Measurements from ENCODE around the gene SHANK2.

Gene SHANK2

GRCh38 chr11:71215425-71215965 lies 36.9 kb downstream of the SHANK2 start:
- DNase-seq, result no peak

GRCh38 chr11:71214553-71215424 lies 37.6 kb downstream of the SHANK2 start:
- no peak for DNase-seq

DNA sequence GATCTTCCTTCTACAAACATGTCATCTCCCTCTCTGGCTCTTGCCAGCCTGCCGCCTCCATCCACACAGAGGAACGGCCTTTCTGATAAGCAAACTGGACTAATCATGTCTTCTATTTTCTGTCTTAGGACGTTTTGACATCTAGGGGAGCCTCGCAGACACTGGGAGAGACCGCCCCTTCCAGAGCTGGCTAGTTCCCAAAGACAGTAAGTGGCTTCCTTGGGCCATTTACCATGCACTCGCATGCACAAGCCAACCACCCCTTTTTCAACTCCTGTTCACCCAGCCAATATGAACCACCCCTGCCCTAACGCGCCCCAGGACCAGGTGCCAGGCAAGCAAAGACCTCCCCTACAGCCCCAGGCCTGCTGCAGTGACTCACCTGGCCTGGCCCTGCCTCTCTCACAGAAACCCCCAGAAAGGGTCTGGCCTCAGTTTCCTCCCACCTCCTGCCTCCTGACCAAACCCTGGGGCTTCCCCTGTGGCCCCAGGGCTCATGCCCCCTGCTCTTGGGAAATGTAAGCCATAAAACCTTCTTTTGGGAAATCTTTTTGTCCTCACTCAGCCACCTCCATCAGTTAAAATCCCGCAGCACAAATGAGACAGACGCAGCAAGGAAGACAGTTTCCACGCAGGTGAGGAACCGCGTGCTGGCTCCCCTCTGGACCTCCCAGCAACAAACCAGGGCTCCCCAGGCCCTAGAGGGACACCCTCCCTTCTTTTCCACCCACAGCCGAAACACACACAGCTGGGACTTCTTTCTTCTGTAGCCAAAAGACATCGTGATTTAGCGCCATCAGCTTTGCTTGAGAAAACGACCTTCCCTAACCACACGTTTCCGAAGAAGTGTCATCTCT lies 38.5 kb downstream of the SHANK2 start:
- no peak for DNase-seq

GRCh38 chr11:71212871-71213559 lies 39.4 kb downstream of the SHANK2 start:
- DNase-seq, result no peak

DNA sequence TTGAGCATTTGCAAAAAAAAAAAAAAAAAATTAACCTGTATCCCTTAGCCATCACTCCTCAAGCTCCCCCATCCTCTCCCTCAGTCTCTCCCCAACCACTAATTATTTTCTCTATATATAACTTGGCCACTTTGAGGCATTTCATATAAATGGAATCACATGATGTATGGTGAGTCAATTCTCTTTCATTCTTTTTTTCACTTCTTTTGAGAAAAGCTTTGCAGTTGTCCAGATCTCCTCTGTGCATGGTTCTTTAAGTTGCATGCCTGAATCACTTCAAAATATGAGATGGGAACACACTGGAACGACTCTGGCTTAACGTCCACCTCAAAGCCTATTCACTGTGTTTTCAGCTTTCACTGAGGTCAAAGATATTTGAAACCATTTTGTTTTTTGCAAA lies 40.7 kb downstream of the SHANK2 start:
- no peak for DNase-seq

DNA sequence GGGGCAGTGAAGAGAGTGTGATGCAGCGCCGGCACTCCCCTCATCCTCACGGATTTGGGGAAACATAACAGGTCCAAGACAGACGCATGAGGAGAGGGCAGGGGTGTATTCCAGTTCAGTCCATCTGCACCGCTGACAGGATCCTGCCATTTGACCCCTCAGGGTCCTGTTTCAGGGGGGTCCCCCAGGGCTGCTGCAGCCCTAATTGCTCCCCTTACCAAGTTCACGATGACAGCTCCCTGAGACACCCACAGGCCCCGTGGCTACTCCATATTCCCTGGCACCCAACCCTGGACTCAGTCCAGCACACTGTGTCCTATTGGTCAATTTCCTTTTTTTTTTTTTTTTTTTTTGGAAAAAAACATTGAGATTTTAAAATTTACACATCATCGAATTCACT lies 41.5 kb downstream of the SHANK2 start:
- no peak for DNase-seq

GRCh38 chr11:71209656-71210055 lies 42.7 kb downstream of the SHANK2 start:
- DNase-seq, result no peak

DNA sequence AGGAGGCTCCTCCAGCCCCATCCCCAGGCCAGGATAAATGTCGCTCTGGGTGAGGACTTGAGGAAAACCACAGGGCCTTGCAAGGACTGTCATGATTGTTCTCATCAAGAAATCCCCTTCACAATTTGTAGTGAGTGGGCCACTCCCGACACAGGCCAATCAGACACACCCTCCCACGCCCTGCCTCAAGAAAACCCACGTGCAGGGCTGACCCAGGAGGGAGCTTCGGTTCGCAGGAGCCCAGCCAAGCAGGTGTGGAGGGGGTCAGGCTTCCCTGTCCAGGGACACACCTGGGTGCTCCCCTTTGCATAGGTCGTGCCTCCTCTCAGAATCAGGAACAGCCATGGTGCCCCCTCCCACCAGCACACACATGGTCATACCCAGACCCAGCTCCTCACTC lies 43.2 kb downstream of the SHANK2 start:
- DNase-seq, result no peak

GRCh38 chr11:71208011-71208774 lies 44.2 kb downstream of the SHANK2 start:
- DNase-seq, result no peak

- no peak for DNase-seq
Measured at GRCh38 chr11:71207563-71207962, 44.8 kb downstream of the SHANK2 start.

DNA sequence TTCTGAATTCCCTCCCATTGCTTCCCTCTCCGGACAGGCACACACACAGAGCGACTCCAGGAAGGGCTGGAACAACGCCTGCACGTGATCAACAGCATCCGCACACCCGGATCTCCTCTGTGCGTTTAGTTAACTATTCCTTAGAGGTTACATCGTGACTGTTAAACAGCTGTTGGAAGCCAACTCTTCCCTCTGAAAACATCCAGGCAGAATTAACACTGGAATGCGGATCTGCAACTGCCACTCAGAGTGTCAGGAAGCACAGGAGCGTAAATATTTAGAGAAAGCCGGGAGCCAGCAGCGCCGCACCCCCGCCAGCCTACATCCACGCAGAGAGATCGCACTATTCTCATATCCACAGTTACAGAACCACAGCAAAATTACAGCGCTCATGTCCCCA lies 46.2 kb downstream of the SHANK2 start:
- DNase-seq, result no peak

DNA sequence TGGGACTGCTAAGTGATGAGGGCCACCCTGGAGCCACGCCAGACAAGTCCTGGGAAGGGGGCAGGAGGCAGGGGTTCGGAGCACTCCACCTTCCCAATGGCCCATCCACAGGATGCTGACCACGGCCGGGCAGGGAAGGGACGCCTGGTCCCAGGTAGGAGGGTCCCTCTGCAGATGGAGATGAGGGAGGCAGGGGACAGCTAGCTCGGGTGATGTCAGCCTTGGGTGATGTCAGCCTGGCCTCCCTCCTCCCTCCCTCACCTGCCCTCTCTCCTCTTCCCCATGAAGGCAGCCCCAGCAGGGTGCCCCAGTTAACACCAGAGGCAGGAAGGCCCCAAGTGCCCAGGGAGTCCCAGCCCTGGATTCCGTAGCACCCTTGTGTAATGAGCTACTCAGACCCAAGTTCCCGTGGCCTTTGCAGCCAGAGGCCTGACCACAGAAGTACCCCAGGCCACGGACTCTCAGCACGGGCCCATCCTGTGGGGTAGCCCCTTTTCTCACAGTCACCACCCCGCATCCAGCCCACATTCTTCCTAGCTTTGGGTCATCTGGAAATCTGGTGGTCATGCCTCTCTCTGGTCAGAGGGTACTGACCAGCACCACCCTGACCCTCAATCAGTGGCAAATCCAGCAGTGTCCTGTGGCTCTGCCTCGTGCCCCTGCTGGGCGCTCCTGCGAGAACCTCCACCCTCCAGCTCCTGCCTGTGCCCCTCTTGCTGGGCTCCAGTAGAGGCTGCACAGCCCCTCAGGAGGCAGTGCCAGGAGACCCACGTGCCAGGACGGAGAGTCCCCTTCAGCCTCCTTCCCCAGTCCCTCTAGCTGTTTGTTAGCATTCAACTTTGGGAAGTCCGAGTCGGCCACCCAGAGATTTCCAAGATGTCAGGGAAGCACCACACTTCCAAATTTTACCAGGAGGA lies 47.4 kb downstream of the SHANK2 start:
- no peak for DNase-seq

DNA sequence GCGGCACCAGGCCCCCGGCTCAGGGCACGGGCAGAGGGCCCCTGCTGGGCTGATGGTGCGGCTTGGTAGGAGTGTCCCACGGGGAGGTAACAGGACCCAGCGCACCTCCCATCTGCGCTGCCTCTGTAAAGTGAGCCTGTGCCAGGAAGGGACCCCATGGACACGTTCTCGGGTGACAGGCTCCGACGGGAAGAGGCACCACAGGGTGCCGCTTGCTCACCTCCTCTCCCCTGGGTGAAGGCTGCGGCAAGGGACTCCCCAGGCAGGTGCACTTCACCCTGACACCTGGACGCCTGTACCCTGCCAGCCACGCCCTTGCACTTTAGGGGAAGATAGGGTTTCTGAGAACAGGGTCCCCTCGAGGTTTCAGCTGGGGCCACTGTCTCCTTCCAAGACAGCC lies 48.1 kb downstream of the SHANK2 start:
- no peak for DNase-seq

DNA sequence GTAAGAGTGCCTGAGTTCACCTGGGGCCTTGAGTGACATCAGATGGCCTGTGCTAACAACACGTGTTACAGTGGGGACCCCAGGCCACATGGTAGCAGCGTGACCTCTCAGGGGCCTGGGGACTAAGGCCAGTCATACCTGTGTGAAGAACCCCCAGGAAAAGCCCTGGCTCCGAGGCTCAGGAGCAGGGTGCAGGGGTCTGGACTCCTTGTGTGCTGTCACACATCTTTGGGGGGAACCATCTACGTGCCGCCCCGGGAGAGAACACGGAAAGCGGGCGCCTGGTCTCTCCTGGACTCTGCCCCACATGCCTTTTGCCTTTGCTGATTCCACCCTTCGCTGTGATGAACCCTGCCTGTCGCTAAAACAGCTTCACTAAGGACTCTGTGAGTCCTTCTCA lies 48.7 kb downstream of the SHANK2 start:
- DNase-seq, result no peak

DNA sequence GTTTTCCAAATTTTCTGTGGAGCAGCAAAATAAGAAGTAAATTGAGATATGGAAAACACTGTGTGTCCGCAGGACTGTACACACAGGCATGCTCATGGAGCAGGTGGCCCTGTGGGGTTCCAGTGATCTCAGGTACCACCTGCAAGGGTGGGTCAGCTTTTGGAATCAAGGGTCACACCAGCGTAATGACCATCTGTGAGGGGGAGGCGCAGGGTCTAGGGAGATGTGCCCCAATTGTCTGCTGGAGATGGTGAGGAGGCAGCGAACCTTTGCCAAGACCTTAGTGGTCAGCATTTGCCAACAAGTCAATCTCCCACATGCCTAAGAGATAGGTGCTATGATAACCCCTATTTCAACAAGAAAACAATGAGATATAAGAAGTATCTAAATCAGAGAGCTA lies 49.4 kb downstream of the SHANK2 start:
- no peak for DNase-seq

DNA sequence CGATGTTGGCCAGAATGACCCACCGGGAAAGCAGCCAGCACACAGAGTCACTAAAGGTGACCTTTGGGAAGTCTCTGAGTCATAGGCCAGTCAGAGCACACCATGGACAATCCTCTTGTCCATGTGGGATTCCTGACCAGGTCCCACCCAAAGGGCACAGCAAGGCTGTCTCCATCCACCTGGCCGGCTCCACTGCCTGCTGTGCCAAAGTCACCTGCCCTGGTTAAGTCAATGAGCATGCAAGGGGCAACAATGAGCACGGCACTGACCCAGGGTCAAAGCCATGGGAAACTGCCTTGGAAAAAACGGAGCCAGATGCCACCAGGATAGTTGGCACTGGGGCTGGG lies 49.8 kb downstream of the SHANK2 start:
- DNase-seq, result no peak

All from activated T-cell treated with anti-CD3 and anti-CD28 coated beads for 4 hours (primary cell).